Medulla oblongata (tissue), 1 donor: ENCODE data around the gene RIN3.
A peak's percentile ranks its signal among the peaks of the same experiment; 100 is the strongest.
"Not testable (repeated sequence)": the region's sequence is repeated elsewhere in the genome, so short reads cannot be mapped to it uniquely, and the experiment has no call there.

Experiments used
- DNase-seq: peaks from one replicate; pipeline ENCODE4 v3.0.0-alpha.2; 2015; ENCODE audit errors: extremely low spot score

RIN3 gene

GRCh38 chr14:92531106-92531873 is 17.7 kb downstream of the RIN3 start:
- DNase-seq = no peak

- no peak for DNase-seq
Measured at GRCh38 chr14:92532490-92533163, 19.0 kb downstream of the RIN3 start.

GRCh38 chr14:92534932-92535643 is 21.5 kb downstream of the RIN3 start:
- no peak for DNase-seq

- not testable (repeated sequence) for DNase-seq
Measured at GRCh38 chr14:92536231-92536630, 22.6 kb downstream of the RIN3 start.

GRCh38 chr14:92538412-92538985 is 24.9 kb downstream of the RIN3 start:
- no peak for DNase-seq

- no peak for DNase-seq
Measured at GRCh38 chr14:92539419-92539818, 25.8 kb downstream of the RIN3 start.

GRCh38 chr14:92539875-92540274 is 26.3 kb downstream of the RIN3 start:
- no peak for DNase-seq

- DNase-seq = peak; percentile 75
Measured at GRCh38 chr14:92540472-92541048, 27.0 kb downstream of the RIN3 start.

GRCh38 chr14:92542766-92543554 is 29.4 kb downstream of the RIN3 start:
- no peak for DNase-seq

GRCh38 chr14:92544051-92544720 is 30.6 kb downstream of the RIN3 start:
- DNase-seq = no peak

- no peak for DNase-seq
Measured at GRCh38 chr14:92546347-92547053, 32.9 kb downstream of the RIN3 start.

GRCh38 chr14:92549105-92549858 is 35.7 kb downstream of the RIN3 start:
- DNase-seq = no peak

- no peak for DNase-seq
Measured at GRCh38 chr14:92549859-92550230, 36.3 kb downstream of the RIN3 start.

- DNase-seq = no peak
Measured at GRCh38 chr14:92551044-92551841, 37.7 kb downstream of the RIN3 start.

GRCh38 chr14:92552066-92552465 is 38.5 kb downstream of the RIN3 start:
- DNase-seq = peak; percentile 39

- no peak for DNase-seq
Measured at GRCh38 chr14:92553438-92553837, 39.9 kb downstream of the RIN3 start.

- DNase-seq = no peak
Measured at GRCh38 chr14:92555465-92556111, 42.0 kb downstream of the RIN3 start.

- no peak for DNase-seq
Measured at GRCh38 chr14:92556255-92556741, 42.7 kb downstream of the RIN3 start.
